Ishikawa (cell line): ENCODE measurements around the gene MKLN1.

Source experiments
- CEBPB ChIP-seq: IDR thresholded peaks from 2 replicates; pipeline ENCODE4 v1.6.1; 2012
- CREB1 ChIP-seq: IDR thresholded peaks from 2 replicates; pipeline ENCODE4 v1.6.1; 2012; ENCODE audit warnings: low read depth
- EGR1 ChIP-seq: IDR thresholded peaks from 2 replicates; pipeline ENCODE4 v1.6.1; 2012
- EP300 ChIP-seq: IDR thresholded peaks from 2 replicates; pipeline ENCODE4 v1.6.1; 2012; ENCODE audit warnings: borderline replicate concordance
- NFIC ChIP-seq: IDR thresholded peaks from 2 replicates; pipeline ENCODE4 v1.6.1; 2012
- RAD21 ChIP-seq: IDR thresholded peaks from 2 replicates; pipeline ENCODE4 v1.6.1; 2012; ENCODE audit warnings: low read depth
- REST ChIP-seq: IDR thresholded peaks from 2 replicates; pipeline ENCODE4 v1.6.1; 2012; ENCODE audit warnings: low read depth, mild to moderate bottlenecking
- TAF1 ChIP-seq: IDR thresholded peaks from 2 replicates; pipeline ENCODE4 v1.6.1; 2012; ENCODE audit warnings: low read depth, mild to moderate bottlenecking
- TEAD4 ChIP-seq: IDR thresholded peaks from 2 replicates; pipeline ENCODE4 v1.6.1; 2012
- ZBTB7A ChIP-seq: IDR thresholded peaks from 2 replicates; pipeline ENCODE4 v1.6.1; 2012; ENCODE audit warnings: low read depth
- TF ChIP-seq, protein P1 (sequence below): IDR thresholded peaks from 2 replicates; pipeline ENCODE4 v1.6.1; 2012
- TF ChIP-seq, protein P2 (sequence below): IDR thresholded peaks from 2 replicates; pipeline ENCODE4 v1.6.1; 2012

- TF ChIP-seq EGR1, result no peak
- TF ChIP-seq TAF1, result no peak
- TF ChIP-seq TEAD4, result no peak
- TF ChIP-seq NFIC, result no peak
- TF ChIP-seq REST, result no peak
- no peak for TF ChIP-seq CEBPB
- TF ChIP-seq CREB1, result no peak
- no peak for TF ChIP-seq EP300
- TF ChIP-seq, protein P1, sequence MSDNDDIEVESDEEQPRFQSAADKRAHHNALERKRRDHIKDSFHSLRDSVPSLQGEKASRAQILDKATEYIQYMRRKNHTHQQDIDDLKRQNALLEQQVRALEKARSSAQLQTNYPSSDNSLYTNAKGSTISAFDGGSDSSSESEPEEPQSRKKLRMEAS, result no peak
- no peak for TF ChIP-seq RAD21
- TF ChIP-seq ZBTB7A, result no peak
- TF ChIP-seq, protein P2, sequence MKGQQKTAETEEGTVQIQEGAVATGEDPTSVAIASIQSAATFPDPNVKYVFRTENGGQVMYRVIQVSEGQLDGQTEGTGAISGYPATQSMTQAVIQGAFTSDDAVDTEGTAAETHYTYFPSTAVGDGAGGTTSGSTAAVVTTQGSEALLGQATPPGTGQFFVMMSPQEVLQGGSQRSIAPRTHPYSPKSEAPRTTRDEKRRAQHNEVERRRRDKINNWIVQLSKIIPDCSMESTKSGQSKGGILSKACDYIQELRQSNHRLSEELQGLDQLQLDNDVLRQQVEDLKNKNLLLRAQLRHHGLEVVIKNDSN, result no peak
Measured at GRCh38 chr7:131289051-131289450, 38.6 kb upstream of the MKLN1 start.
